Measurements from ENCODE around the gene TPST2. TPM values are rescaled to one million over a fixed set of nuclear protein-coding genes. Genes with fewer than 3 reads are reported as not detected.
"Not testable (repeated sequence)": the region's sequence is repeated elsewhere in the genome, so short reads cannot be mapped to it uniquely, and the experiment has no call there.

The TPST2 gene
- total RNA-seq, 4 donors from 2014 or later = 27.2 to 40.6 (median 32.5) TPM

- Histone ChIP-seq H3K4me3 (no peak overlapping the region), H3K27me3 (peaks cover 0 to 63% (median 2%) of the 10 kb centered on the region in 4 donors), H3K4me1 (peaks cover 0 to 20% (median 0%) of the 10 kb centered on the region in 3 donors), H3K9me3 (no peaks in the 10 kb centered on the region), H3K36me3 (no peaks in the 10 kb centered on the region), H3K27ac (no peak overlapping the region)
- TF ChIP-seq CTCF (IDR thresholded peaks at IDR 0.05) (no peak), POLR2A (IDR thresholded peaks at IDR 0.05) (no peak)
- WGBS, 2 donors = 53 to 86% methylated on average over 2 of the region's 2 CpGs
- intact Hi-C loops (cut with DNase I) = no loop called here
- no peak for DNase-seq
These were observed 26.7 kb upstream of the TPST2 start for GRCh38 chr22:26616650-26617049.

DNA sequence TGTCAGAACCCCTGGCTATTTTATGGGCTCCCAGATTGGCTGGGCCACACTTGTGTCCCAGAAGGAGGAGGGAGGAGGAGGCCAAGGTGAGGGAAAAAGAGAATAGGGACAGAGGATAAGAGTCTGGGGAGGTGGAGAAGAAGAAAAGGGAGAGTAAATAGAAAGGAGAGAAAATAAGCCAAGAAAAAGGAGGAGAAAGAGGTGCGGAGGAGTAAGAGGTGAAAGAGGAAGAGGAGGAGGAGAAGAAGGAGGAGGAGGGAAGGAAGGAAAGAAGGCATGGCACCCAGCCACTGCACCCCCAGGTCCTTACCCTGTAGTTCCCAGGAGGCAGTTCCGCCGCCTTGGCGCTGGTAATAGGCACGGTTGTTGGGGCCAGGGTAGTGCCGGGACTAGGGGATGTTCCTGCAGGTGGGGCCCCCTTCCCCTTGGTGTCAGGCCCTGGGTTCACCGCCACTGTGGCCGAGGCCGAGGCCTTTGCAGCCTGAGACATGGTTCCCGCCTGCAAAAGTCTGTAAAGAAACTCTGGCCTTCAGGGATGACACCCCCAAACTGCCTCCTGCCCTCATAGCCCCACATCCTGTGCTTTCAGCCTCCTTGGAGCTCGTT lies 26.0 kb upstream of the TPST2 start:
- H3K27ac ChIP-seq = no peak overlapping the region
- H3K36me3 ChIP-seq = no peaks in the 10 kb centered on the region
- intact Hi-C loops (cut with DNase I) = no loop called here
- peaks cover 0 to 60% (median 2%) of the 10 kb centered on the region in 4 donors for H3K27me3 ChIP-seq
- peaks cover 0 to 20% (median 0%) of the 10 kb centered on the region in 3 donors for H3K4me1 ChIP-seq
- DNase-seq = no peak
- WGBS, 2 donors = 80 to 81% methylated on average over 11 of the region's 11 CpGs
- H3K9me3 ChIP-seq = no peaks in the 10 kb centered on the region
- TF ChIP-seq POLR2A (IDR thresholded peaks at IDR 0.05) = no peak
- TF ChIP-seq CTCF (IDR thresholded peaks at IDR 0.05) = no peak
- H3K4me3 ChIP-seq = no peak overlapping the region

DNA sequence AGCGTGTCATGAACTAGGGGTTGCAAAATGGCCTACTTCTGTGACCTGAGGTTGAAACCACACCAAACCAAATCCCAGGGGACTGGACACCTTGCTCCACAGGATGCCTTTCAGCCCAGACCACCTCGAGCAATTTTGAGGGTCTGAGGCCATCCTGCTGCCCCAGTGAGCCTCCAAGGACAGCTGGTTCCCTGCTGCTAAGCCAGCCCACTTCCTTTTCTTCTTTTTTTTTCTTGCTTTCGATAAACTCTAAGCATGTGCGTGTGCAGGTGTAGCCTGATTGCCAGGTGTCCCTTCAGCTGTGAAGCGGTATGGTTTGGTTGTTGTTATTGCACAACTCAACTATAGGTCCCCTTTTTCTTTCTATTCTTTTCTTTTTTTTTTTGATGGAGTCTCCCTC lies 25.2 kb upstream of the TPST2 start:
- Histone ChIP-seq H3K9me3 (no peaks in the 10 kb centered on the region), H3K4me1 (peaks cover 0 to 20% (median 0%) of the 10 kb centered on the region in 3 donors), H3K4me3 (no peak overlapping the region), H3K27ac (no peak overlapping the region), H3K27me3 (peaks cover 0 to 60% (median 2%) of the 10 kb centered on the region in 4 donors), H3K36me3 (no peaks in the 10 kb centered on the region)
- intact Hi-C loops (cut with DNase I) = no loop called here
- DNase-seq = no peak
- TF ChIP-seq CTCF (IDR thresholded peaks at IDR 0.05) (no peak), POLR2A (IDR thresholded peaks at IDR 0.05) (no peak)
- 32 to 46% methylated on average over 5 of the region's 5 CpGs for WGBS, 2 donors

GRCh38 chr22:26614322-26614721 lies 24.4 kb upstream of the TPST2 start:
- Histone ChIP-seq H3K27me3 (peaks cover 0 to 57% (median 2%) of the 10 kb centered on the region in 4 donors), H3K36me3 (no peaks in the 10 kb centered on the region), H3K9me3 (no peaks in the 10 kb centered on the region), H3K27ac (no peak overlapping the region), H3K4me3 (no peak overlapping the region), H3K4me1 (peaks cover 0 to 20% (median 0%) of the 10 kb centered on the region in 3 donors)
- no peak for TF ChIP-seq CTCF (IDR thresholded peaks at IDR 0.05)
- no peak for TF ChIP-seq POLR2A (IDR thresholded peaks at IDR 0.05)
- 50 to 52% methylated on average over 14 of the region's 14 CpGs for WGBS, 2 donors
- no peak for DNase-seq
- intact Hi-C loops (cut with DNase I) = no loop called here

- intact Hi-C loops (cut with DNase I); DNase-seq; H3K36me3 ChIP-seq; H3K4me3 ChIP-seq; H3K9me3 ChIP-seq; H3K27ac ChIP-seq: not testable (repeated sequence)
- Histone ChIP-seq H3K27me3 (peaks cover 0 to 55% (median 2%) of the 10 kb centered on the region in 4 donors), H3K4me1 (peaks cover 0 to 20% (median 0%) of the 10 kb centered on the region in 3 donors)
- WGBS, 2 donors = 34 to 37% methylated on average over 10 of the region's 10 CpGs
These were observed 23.8 kb upstream of the TPST2 start for GRCh38 chr22:26613753-26614152.

All from esophagus squamous epithelium (tissue), 5 donors.